Hematopoietic multipotent progenitor cell treated with erythropoietin and hydrocortisone succinate and interleukin-3 and kit ligand, for 17 days (in vitro differentiated cells): ENCODE data around the gene PSMC6.
"Not testable (repeated sequence)": the region's sequence is repeated elsewhere in the genome, so short reads cannot be mapped to it uniquely, and the experiment has no call there.

Source experiments
- DNase-seq: peaks from one replicate; pipeline ENCODE4 v3.0.0-alpha.2; 2015; ENCODE audit warnings: low spot score

Gene PSMC6

GRCh38 chr14:52723514-52724359 lies 16.7 kb downstream of the PSMC6 start:
- DNase-seq, result no peak

DNA sequence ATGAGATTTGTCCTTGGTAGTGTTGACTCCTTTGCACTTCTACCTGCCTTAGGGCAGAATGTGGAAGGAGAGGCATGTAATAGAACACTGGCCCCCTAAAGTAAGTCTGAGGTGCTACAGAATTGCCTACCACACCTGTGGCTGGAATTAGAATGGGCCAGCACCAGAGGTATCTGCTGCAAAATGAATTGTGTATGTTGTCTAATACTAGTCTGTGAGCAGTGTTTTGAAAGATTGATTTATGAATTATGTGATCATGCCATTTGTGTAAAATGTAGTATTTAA lies 17.3 kb downstream of the PSMC6 start:
- DNase-seq, result no peak

- DNase-seq, result not testable (repeated sequence)
Observed at GRCh38 chr14:52727509-52727908, 20.5 kb downstream of the PSMC6 start.

GRCh38 chr14:52729035-52729434 lies 22.0 kb downstream of the PSMC6 start:
- not testable (repeated sequence) for DNase-seq

GRCh38 chr14:52729585-52729924 lies 22.6 kb downstream of the PSMC6 start:
- no peak for DNase-seq

GRCh38 chr14:52729925-52730708 lies 23.1 kb downstream of the PSMC6 start, which contains the start of gene STYX:
Gene STYX (plus strand): TSS chr14:52730166. CDS start chr14:52730475, 309 bp downstream.
- peak; percentile 96 for DNase-seq

DNA sequence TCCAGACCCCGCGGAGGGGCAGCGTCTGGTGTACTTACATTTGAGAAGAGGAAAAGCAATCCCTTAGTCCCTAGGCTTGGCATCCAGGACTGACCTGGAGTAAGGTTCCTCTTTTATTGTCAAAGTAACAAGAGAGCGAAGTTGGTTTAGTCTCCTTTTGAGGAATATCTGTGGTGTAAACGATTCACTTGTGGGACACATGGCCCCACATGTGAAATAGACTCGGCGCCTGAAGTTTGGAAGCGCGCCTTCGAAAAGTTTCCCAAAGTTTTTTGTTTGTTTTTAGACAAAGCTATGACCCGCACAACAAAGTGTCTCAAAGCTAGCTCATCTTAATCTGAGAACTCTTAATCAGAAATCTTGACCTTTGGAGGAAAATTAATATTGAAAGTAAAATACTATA lies 23.7 kb downstream of the PSMC6 start:
- peak; percentile 38 for DNase-seq

GRCh38 chr14:52733824-52734223 lies 26.8 kb downstream of the PSMC6 start:
- DNase-seq, result no peak

DNA sequence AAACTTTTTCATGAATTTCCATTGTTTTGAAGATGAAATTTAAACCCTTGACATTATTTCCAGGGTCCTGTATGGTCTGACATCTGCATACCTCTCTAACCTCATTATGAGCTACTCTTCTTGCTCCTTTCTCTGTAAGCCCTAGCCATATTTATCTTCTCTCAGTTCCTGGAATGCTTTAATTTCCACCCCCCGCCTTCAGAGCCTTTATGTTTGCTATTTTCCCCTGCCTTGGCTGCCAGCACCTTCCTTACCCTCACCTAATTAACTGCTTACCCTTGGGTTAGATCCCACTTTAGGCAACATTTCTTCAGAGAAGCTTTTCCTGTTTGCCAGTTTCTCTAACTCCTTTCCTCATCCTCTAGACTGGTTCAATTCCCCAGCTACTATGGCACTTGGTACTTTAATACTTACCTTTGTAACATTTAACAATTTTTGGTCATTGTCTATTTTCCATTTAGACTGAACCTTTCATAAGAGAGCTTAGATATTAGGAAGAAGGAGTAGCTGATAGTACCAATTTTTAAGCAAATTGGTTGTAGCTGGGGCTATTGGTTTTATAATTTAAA lies 29.0 kb downstream of the PSMC6 start:
- no peak for DNase-seq

DNA sequence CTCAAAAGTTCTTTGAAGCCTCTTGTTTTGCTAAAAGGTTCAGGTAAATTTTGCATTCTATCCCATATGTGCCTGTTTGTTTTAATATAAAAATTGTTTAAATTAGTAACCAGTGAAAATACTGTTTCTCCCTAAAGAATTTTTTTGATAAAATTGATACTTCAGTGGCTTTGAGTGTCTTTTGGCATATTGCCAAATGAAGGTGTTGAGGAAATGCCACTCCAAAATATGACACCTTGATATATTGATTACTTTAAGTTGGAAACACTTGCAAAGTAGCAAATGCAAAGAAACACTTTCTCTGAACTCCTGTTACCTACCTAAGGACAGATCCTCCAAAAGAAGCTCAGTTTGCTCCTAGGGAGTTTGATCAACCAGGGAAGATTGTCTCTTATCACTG lies 31.4 kb downstream of the PSMC6 start:
- DNase-seq, result peak; percentile 23

DNA sequence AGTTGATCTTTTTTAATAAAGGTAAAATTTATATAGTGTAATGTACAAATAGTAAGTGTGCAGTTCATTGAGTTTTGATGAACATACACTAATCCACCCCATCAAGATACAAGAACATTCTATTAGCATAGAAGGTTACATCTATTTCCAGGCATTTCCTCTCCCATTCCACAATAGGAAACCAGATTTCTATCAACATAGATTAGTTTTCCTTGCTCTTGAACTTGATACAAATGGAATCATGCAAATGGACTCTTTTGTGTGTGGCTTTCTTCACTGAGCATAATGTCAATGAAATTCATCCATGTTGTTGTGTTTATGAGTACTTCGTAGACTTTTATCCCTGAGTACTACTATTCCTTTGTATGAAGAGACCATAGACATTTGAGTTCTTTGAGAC lies 33.8 kb downstream of the PSMC6 start:
- no peak for DNase-seq

- no peak for DNase-seq
Observed at GRCh38 chr14:52741865-52742264, 34.9 kb downstream of the PSMC6 start.

DNA sequence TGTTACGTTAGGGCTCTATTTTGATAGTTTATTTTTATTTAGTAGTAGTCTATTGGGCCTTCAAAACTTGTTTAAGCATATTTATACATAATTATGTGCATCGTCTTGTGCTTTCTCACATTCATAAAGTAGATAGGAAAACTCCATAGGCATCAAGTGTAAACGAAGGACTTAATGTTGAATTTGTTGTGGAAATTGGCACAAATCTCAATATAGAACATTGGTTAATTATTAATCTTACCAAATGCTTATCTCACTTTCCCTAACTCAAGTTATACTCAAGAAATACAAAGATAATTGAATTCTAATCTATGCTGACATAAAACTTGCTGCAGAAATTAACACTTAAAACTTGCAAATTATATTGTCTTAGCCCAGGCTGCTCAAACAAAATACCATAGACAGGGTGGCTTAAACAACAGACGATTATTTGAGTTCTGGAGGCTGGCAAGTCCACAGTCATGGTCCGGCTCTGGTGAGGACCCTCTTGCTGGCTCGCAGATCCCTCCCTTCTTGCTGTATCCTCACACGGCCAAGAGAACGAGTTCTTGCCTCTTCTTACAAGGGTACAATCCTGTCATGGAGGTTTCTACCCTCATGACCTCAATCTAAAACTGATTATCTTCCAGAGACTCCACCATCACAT lies 41.8 kb downstream of the PSMC6 start:
- DNase-seq, result no peak

DNA sequence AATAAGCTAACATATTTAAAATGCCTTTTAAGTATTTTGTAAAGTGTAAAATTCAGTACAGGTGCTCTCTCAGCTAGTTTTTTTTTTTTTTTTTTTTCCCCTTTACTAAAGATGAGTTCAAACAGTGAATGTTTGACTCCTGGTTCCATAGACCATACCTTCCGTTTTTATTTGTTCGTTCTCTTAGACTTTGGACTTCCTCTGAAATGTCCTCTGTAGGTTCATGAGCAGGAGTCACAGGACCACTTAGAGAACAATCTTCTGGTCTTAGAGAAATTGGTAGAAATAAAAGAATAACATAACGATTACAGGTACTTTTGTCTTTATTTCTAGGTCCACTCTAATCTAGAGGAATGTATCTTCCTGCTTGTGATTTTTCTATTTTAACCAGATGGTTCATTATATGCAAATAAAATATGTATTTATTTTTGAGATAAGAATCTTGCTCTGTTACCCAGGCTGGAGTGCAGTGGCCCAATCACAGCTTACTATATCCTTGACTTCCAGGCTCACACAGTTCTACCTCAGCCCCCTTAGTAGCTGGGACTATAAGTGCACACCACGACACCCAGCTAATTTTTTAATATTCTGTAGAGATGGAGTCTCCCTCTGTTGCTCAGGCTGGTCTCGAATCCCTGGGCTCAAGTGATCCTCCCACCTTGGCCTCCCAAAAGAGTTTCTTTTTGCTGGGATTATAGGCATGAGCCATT lies 48.8 kb downstream of the PSMC6 start:
- no peak for DNase-seq

GRCh38 chr14:52759145-52759544 lies 52.1 kb downstream of the PSMC6 start:
- no peak for DNase-seq

DNA sequence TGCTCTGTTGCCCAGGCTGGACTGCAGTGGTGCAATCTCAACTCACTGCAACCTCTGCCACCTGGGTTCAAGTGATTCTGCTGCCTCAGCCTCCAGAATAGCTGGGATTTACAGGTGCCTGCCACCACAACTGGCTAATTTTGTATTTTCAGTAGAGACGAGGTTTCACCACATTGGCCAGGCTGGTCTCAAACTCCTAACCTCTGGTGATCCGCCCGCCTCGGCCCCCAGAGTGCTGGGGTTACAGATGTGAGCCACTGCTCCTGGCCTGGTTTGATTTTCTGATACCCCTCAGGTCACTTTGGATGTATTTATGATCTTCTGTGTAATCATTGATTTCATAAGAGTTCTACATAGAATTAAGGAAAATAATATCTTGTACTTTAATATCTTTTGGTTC lies 55.9 kb downstream of the PSMC6 start:
- not testable (repeated sequence) for DNase-seq

DNA sequence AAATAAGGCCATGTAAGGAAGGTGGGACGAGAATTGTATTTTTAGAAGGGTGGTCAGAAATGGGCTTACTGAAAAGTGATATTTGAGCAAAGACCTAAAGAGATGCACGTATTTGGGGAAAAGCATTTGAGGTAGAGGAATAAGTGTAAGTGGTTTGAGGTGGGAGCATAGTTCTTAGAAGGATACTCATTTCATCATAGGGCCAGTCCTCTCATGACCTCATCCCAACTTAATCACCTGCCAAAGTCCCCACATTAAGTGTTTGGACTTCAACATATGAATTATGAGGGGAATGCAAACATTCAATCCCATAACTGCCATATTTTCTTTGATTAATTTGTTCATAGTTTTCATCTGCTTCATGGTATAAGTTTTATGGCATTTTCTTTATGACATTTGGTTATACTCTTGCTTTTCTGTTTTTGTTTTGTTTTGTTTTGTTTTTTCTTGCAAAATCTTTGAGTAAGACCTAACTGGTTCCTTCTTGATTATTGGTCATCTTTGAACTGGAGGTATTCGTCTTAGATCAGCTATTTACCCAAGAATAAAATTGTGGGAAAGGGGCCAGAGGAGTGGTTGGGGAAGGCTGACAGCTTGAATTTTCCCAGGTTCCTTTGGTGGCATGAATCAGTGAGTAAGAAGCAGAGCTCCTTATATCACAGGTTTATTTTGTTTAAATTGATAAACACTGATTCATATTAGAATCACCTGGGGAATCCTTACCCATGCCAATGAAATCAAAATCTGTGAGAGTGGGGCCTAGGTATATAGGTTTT lies 60.2 kb downstream of the PSMC6 start:
- DNase-seq, result no peak

DNA sequence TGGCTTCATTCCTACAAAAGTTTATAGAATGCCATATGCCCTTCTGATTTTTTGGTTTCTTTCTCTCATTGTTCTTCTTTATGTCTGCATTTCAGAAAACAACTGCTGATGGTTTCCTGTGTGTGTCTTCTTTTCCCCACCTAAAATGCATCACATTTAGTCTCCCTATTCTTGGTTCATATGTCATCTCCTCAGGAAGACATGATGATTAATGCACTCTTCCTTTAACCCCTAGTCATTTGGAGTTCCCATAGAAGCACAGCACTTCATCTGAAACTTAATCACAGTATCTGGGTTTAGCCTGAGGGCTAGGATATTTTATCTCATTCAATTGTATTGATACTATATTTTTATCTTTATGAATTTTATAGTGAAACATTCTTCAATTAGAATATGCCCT lies 62.9 kb downstream of the PSMC6 start:
- no peak for DNase-seq

DNA sequence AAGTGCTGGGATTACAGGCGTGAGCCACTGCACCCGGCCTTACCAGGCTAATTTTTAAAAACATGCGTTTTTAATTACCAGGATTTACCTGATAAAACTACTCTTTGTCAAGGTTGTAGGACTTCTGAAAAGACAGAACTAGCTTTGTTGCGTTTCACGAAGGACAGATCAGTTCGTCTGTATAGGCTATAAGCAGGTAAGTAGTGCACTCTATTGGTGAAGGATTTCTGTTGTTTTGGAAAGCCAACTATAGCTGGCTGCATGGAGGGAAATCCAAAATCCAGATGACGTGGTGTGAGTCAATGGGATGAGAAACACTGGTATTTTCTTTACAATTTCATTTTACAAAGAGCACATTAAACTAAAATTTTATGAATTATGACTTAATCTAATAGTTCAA lies 69.8 kb downstream of the PSMC6 start:
- no peak for DNase-seq
